ENCODE results near the gene NARS2. TPM values are rescaled to one million over a fixed set of nuclear protein-coding genes. Genes with fewer than 3 reads are reported as not detected.

The NARS2 gene
- total RNA-seq, 1 donor from 2014 or later, result 16.5 TPM

- ChIA-PET CTCF (no interaction called here), POLR2A (no interaction called here)
- no peaks in the 10 kb centered on the region for H3K27me3 Mint-ChIP-seq
- DNase-seq (no peak), ATAC-seq (ENCODE audit: low read depth) (no peak)
- no peaks in the 10 kb centered on the region for H3K9me3 Mint-ChIP-seq
- TF ChIP-seq CTCF (IDR thresholded peaks at IDR 0.05), result no peak
- intact Hi-C loops (cut with micrococcal nuclease), result no loop called here
- H3K36me3 Mint-ChIP-seq (ENCODE audit: low read depth), result peaks cover 7% of the 10 kb centered on the region
- peaks cover 26% of the 10 kb centered on the region for H3K4me1 Mint-ChIP-seq
- H3K27ac Mint-ChIP-seq, result no peak overlapping the region
- H3K4me3 Mint-ChIP-seq, result no peak overlapping the region
Measured at GRCh38 chr11:78392854-78393253, 181.8 kb downstream of the NARS2 start.

- no peak for TF ChIP-seq CTCF (IDR thresholded peaks at IDR 0.05)
- DNase-seq (no peak), ATAC-seq (ENCODE audit: low read depth) (no peak)
- CTCF ChIA-PET, result no interaction called here
- intact Hi-C loops (cut with micrococcal nuclease), result no loop called here
- Mint-ChIP-seq H3K27ac (no peak overlapping the region), H3K36me3 (ENCODE audit: low read depth) (peaks cover 10% of the 10 kb centered on the region), H3K9me3 (no peaks in the 10 kb centered on the region), H3K27me3 (no peaks in the 10 kb centered on the region), H3K4me3 (no peak overlapping the region), H3K4me1 (peaks cover 17% of the 10 kb centered on the region)
- POLR2A ChIA-PET, result interaction anchor here (0.5 to 1.1 kb wide), 3 partner anchors 10 to 130 kb away, joined by 3 to 4 read pairs (median 3); no protein-coding TSS in a partner anchor
Measured at GRCh38 chr11:78391424-78391823, 183.2 kb downstream of the NARS2 start.

- intact Hi-C loops (cut with micrococcal nuclease), result no loop called here
Measured at GRCh38 chr11:78390809-78391208, 183.9 kb downstream of the NARS2 start.

GRCh38 chr11:78386215-78386941 is 188.3 kb downstream of the NARS2 start:
- Mint-ChIP-seq H3K27me3 (no peaks in the 10 kb centered on the region), H3K4me3 (no peak overlapping the region), H3K27ac (no peak overlapping the region), H3K36me3 (ENCODE audit: low read depth) (peaks cover 34% of the 10 kb centered on the region), H3K4me1 (peaks cover 7% of the 10 kb centered on the region), H3K9me3 (peaks cover 12% of the 10 kb centered on the region)
- ATAC-seq (ENCODE audit: low read depth) (no peak), DNase-seq (no peak)
- no peak for TF ChIP-seq CTCF (IDR thresholded peaks at IDR 0.05)
- CTCF ChIA-PET, result no interaction called here
- POLR2A ChIA-PET, result no interaction called here
- intact Hi-C loops (cut with micrococcal nuclease), result no loop called here

More at GRCh38 chr11:78390809-78391208, 183.9 kb downstream of the NARS2 start:
- Mint-ChIP-seq H3K36me3 (ENCODE audit: low read depth) (peaks cover 16% of the 10 kb centered on the region), H3K4me1 (peaks cover 17% of the 10 kb centered on the region), H3K9me3 (peaks cover 2% of the 10 kb centered on the region), H3K27ac (no peak overlapping the region), H3K4me3 (no peak overlapping the region), H3K27me3 (no peaks in the 10 kb centered on the region)
- DNase-seq (no peak), ATAC-seq (ENCODE audit: low read depth) (no peak)
- ChIA-PET CTCF (no interaction called here), POLR2A (interaction anchor here (0.8 to 1.1 kb wide), 2 partner anchors 10 to 25 kb away, joined by 3 read pairs; no protein-coding TSS in a partner anchor)
- no peak for TF ChIP-seq CTCF (IDR thresholded peaks at IDR 0.05)

Other genes with a start within 250 kb of the NARS2 start
- gene GAB2, start 157.0 kb downstream of the NARS2 start, total RNA-seq, result 22.4 and 22.7 TPM in 2 replicates

All from activated B cell treated with CpG ODN at 0.5 μM for 24 hours (primary cell).